IPS-18c (cell line): ENCODE measurements around the gene CASP2.
A peak's percentile ranks its signal among the peaks of the same experiment; 100 is the strongest.
"Not testable (repeated sequence)": the region's sequence is repeated elsewhere in the genome, so short reads cannot be mapped to it uniquely, and the experiment has no call there.

Source experiments
- H3K4me3 ChIP-seq: 2 replicates; pipeline ENCODE4 v1.7.0; 2013; ENCODE audit warnings: low read depth, mild to moderate bottlenecking, low read length, moderate library complexity; ENCODE audit not compliant: insufficient read depth
- H3K9me3 ChIP-seq: one replicate; pipeline ENCODE4 v1.6.1; 2013; ENCODE audit warnings: mild to moderate bottlenecking, low read length, moderate library complexity; ENCODE audit not compliant: control insufficient read depth, insufficient read depth

The CASP2 gene

DNA sequence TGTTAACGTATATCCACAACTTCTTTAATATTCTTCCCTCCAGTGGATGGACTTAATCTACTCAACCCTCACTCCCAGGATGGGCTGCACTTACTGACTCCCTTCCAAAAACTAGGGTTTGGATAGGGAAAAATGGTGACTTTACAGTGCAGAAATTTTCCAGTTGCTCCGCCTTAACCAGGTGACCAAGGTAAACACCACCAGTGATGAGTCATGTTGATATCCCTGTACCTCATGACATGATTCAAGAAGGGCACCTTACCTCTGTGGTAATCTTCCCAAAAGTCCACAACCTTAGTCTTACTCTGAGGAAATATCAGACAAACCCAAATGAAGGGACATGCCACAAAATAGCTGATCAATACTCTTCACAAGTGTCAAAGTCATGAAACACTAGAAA lies 28.4 kb upstream of the CASP2 start:
- H3K9me3 ChIP-seq = no peaks in the 10 kb centered on the region
- H3K4me3 ChIP-seq = no peak overlapping the region

DNA sequence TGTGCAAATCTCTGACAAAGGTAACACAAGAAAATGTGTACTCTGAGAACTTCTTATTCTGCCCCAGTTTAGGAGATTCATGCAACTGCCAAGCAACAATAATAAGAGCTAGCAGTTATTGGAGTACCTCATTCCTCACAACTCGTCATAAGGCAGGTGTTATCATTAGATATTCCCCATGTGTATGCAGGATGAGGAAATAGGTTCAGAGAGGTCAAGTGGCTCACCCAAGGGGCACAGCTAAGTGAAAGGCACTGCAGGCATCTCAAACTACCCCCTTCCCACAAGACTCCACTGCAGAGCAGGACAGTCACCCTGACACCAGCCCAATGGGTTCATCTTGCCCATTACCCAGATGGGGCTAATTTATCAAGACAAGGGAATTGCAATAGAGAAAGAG lies 26.2 kb upstream of the CASP2 start:
- Histone ChIP-seq H3K9me3 (no peaks in the 10 kb centered on the region), H3K4me3 (no peak overlapping the region)

DNA sequence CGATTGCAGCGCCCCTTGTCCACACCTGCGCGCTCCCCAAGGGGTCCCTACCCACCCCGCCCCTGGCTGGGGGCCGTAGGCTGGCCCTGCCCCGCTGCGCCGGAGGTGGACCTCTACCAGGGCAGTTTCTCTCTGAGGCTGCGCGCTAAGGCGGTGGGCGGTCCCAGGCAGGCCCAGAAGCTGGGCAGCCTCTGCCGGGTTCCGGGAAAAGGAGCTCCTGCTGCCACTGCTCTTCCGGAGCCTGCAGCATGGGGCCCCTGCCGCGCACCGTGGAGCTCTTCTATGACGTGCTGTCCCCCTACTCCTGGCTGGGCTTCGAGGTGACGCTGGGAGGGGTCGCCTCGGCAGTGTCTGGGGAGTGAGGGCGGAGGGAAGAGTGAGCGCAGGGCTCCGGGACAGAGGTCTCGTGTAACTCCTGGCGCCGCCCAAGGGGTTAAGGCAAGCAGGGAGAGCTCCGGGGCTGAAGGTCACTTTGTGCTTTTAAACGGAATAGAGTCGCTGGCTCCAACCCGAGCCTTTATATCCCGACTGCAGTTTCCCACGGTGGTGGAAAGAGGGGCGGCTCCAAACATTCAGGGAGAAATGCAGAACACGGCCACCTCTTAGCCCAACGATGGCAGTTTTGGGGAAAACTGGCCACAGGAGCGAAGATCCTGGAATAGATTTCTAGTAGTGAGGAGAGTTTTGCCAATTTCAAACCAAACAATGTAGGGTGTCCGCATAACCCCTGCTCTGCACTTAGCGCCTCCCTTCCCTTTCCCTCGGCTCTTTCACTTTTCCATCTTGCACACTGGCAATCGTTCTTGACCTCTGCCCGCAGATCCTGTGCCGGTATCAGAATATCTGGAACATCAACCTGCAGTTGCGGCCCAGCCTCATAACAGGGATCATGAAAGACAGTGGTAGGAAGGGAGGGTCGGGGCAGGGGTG lies 24.6 kb upstream of the CASP2 start, which contains the start of gene GSTK1:
TSS of gene GSTK1 (plus strand) at position 176 of the 930 bp plus-strand sequence. CDS start at position 249, 73 bp downstream.
- Histone ChIP-seq H3K4me3 (peak within 1 kb of the TSS; percentile 95), H3K9me3 (no peaks in the 10 kb centered on the region)

DNA sequence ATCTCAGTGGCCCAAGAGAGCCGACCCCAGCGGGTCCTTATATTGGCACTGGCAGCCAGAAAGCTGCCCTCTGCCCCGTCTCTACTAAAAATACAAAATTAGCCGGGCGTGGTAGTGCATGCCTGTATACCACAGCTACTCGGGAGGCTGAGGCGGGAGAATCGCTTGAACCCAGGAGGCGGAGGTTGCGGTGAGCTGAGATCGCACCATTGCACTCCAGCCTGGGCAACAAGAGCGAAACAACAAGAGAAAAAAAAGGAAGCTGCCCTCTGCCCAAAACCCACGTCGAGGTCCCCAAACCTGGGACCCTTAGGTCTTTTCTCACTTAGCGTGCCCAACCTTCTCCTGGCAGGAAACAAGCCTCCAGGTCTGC lies 24.0 kb upstream of the CASP2 start:
- H3K4me3 ChIP-seq = peak overlapping the region; percentile 95
- not testable (repeated sequence) for H3K9me3 ChIP-seq

DNA sequence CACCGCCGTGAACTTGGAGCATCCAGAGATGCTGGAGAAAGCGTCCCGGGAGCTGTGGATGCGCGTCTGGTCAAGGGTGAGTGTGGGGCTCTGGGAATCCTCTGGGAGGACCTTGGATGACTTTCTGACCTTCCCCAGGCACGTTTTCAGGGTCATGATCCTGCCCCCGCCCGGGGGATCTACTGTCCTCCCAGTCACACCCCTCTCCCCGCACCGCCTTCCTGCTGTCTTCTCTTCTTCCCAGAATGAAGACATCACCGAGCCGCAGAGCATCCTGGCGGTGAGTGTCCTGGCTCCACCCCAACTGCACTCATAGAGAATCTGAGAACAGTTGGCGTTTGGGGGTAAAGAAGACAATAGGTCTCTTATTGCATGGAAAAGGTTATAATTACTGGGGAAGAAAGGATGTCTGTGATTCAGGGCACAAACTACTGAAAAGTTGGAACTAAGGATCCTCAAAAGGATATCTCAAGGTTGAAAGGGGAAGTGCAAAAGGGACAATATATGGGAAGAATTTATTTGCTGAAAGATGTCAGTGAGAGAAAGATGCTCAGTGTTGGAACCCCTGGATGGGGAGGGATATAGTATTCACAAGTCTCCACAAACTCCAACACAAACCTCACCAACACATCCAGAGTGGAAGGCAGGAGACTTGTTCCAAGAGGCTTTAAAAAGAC lies 23.0 kb upstream of the CASP2 start:
- no peak overlapping the region for H3K4me3 ChIP-seq
- no peaks in the 10 kb centered on the region for H3K9me3 ChIP-seq

DNA sequence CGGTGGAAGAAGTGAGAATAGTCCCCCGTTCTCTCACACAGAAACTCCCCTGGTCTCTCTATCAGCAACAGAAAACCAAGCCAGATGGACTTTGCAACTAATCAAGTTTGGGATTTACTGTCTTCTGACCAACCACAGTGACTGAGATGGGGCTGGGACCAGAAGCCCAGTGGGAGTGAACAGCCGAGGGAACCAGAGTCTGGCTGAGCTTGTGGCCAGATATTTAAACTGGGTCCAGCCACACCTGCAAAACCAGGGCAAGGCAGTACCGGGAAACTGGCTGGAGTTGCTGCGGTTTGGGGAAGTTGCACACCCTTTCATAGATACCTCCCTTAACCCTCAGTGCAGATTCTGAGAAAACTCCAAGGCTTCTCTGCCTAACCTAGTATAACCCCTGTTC lies 18.9 kb upstream of the CASP2 start:
- no peak overlapping the region for H3K4me3 ChIP-seq
- H3K9me3 ChIP-seq = no peaks in the 10 kb centered on the region

DNA sequence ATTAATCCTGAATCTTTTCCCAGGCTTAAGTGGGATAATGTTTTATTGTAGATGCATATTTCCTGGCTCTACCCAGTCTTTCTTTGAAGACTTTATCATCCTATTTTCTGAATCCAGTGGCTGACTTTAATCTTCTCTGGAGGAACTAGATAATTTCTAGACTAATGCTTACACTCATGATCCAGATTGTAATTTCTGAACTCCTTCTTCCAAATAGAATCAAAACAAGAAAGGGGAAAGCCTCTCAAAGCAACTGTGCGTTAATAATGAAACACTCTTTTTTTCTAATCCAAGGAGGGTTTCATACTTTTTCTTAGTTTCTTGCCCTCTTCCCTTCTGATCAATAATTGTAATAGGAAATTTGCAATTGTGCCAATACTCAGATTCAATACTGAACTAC lies 16.9 kb upstream of the CASP2 start:
- no peaks in the 10 kb centered on the region for H3K9me3 ChIP-seq
- H3K4me3 ChIP-seq = no peak overlapping the region

DNA sequence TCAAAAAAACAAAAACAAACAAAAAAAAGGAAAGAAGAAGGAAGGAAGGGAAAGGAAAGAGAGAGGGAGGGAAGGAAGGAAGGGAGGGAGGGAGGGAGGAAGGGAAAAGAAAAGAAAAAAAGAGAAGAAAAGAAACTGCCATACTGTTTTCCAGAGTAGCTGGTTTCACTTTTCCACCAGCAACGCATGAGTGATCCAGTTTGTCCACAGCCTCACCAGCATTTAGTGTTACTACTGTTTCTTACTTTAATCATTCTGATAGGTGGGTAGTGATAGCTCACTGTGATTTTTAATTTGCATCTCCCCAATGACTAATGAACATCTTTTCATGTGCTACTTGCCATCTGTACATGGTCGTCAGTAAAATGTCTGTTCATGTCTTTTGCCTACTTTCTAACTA lies 15.3 kb upstream of the CASP2 start:
- no peaks in the 10 kb centered on the region for H3K9me3 ChIP-seq
- H3K4me3 ChIP-seq = no peak overlapping the region

DNA sequence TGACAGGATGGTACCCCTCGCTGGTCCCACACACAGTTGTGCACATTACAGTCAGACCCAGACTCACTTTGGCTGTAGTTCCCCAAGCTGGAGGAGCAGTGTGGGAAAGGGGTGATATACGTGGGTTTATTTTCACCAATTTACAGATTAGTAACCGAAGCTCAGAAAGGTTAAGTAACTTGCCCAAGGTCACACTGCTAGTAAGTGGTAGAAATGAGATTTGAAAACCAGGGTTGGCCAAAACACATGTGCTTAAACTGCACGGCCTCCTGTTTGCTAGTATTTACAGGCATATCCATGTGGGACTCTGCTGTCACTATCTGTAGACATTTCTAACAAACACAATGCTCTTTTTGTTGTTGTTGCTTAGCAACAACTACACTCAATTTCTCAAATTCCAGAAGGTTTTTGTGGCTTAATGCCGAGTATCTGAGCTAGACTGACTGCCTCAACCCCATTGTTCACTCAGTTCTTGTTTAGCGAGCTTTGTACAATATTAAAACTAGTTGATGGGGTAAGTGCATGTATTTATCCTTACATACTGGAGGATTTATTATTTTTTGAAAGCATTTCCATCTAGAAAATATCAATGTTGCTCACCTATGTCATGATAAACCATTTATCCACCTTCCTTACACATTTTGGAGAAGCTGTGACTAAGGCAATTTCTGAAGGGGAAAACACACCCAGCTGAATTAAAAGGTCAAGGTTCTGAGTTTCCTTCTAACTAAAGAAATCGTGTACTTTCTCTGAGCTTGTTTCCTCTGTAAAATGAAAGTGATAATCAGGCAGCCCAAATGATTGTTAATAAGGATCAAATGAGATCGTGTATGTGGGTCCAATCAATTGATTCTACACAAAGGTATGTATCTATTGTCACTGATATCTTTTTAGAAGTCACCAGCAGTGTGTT lies 8.7 kb upstream of the CASP2 start:
- Histone ChIP-seq H3K4me3 (no peak overlapping the region), H3K9me3 (no peaks in the 10 kb centered on the region)

DNA sequence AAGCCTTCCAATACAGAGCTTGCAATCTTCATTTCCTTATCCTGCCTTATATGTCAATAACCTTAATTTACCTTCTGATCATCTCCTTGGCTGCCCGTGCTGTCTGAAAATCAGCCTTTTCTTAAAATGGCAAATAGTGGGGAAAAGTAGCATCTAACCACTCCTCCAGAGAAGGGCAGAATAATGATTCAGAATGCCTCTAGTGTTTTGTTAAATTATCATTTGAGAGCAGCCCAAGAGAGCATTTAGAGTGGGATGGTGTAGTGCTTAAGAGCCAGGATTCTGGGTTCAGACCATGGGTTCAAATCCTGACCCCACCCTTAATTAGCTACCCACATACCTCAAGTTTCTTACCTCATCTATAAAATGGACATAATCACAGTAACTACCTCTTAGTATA lies 8.0 kb upstream of the CASP2 start:
- Histone ChIP-seq H3K4me3 (no peak overlapping the region), H3K9me3 (no peaks in the 10 kb centered on the region)

DNA sequence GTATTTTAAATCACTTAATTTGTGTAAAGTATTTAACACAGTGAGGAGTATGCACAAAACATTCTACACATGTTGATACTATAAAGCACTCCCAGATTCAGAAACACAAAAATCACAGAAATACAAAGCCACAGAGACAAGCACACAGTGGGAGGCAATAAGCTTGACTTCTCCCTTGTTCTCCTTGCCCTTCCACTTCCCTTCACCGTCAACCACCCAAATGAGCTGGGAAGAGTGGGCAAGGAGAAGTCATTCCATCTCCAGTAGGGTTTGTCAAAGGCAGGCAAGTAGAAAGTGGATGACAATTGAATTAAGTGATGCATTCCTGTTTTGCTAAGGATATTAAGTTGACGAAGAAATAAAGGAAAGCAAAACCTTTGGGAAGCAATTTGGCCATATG lies 7.6 kb upstream of the CASP2 start:
- H3K9me3 ChIP-seq = no peaks in the 10 kb centered on the region
- H3K4me3 ChIP-seq = no peak overlapping the region

DNA sequence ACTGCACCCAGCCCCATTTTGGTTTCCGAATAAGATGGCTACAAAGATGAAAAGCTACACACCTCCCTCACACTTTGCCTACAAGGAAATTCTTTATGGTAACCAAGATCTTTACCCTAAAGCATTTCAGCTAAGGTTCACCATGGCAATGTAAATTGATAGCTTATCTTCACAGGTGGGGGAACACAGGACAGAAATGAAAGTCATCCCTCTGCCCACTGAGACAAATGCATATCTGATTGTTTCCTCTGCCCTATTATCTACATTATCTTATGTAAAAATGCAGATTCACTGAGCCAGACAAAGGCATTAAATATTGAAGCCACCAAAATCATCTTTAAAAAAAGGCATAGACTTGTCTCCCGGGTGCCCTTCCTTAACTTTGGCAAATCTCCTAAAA lies 6.6 kb upstream of the CASP2 start:
- no peak overlapping the region for H3K4me3 ChIP-seq
- H3K9me3 ChIP-seq = no peaks in the 10 kb centered on the region

DNA sequence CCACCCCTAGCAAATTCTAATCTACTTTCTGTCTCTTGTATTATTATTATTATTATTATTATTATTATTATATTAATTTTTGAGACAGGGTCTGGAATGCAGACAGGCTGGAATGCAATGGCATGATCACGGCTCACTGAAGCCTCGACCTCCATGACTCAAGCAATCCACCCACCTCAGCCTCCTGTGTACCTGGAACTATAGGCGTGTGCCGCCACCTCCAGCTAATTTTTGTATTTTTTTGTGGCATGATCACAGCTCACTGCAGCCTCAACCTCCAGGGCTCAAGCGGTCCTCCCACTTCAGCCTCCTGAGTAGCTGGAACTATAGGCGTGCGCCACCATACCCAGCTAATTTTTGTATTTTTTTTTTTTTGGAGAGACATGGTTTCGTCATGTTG lies 6.0 kb upstream of the CASP2 start:
- H3K4me3 ChIP-seq = no peak overlapping the region
- H3K9me3 ChIP-seq = no peaks in the 10 kb centered on the region

DNA sequence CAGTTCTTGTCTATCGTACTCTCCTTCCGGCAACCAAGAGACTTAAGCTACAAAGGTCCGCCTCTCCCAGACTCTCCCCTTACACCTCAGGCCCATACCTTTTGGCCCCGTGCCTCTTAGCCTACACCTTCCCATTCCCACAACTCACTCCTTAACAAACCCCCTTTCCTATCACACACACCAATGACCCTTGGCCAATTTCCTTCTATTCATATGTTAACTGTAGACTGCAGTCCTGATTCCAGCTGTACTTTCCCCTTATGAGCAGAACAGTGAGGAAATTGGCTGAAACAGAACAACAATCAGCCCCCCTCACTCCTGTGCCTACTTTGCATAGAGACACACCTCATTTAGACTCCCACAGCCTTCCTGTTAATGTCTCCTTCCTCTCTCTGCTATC lies 4.8 kb upstream of the CASP2 start:
- Histone ChIP-seq H3K9me3 (peaks cover 4% of the 10 kb centered on the region), H3K4me3 (peak overlapping the region; percentile 16; the same call in 1 of the 2 replicates)

DNA sequence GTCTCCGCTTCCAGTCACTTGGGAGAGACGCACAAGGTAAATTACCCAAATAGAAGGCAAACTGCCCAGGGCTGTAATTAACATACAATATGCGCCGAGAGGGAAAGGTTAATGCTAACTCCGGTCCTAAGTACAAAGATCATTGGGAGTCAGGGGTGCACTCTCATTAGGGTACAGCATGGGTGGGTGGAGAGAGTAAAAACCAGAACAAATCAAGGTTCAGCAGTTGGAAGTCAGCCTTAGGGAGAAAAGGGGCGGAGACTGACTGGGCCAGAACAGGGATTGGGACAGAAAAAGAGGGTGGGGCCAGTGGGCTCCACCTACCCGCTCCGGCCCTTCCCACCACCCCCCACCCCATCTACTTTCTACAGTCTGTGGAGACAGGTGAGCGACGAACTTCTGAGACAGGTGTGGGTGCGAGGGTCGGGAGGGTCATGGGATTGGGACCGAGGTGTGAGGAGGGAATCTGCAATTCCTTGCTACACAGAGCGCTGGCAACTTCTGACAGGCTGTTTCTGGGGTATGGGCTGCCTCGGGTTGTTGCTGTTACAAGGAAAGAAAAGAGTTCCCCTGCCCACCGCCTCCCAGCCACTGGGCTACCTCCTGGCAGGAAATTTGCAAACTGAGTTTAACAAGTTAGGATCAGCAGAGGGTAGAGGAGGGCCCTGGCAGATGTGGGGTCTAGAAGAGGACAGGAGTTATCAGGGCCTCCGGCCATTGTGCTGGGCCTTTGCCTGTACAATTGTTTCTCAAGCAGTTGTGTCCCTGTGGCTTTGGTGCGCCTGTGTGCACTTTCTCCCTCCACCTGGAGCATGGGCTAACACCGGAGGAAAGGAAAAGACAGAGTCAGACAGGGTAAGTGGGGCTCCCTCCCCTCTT lies 3.3 kb upstream of the CASP2 start, which contains the start of gene TMEM139:
TSS of gene TMEM139 (plus strand) at position 368 of the 879 bp plus-strand sequence. CDS start 1,000 bp downstream, outside the sequence.
- H3K9me3 ChIP-seq = peaks cover 6% of the 10 kb centered on the region
- H3K4me3 ChIP-seq = peak within 1 kb of the TSS; percentile 43

DNA sequence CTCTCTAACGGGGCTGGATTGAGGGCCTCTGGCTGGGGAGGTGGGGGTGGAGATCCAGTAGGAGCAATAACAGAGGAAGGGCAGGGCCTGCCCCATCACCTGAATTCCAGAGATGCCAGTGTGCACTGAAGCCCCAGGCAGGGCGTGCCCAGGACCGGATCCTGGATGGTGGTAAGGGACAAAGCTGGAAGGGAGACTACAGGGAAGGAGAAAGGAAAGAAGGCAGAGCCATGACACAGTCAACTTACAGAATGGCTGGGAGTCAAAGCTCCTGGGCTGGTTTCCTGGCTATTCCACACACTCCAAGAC lies 2.7 kb upstream of the CASP2 start:
- Histone ChIP-seq H3K9me3 (peaks cover 6% of the 10 kb centered on the region), H3K4me3 (peak overlapping the region; percentile 43; the same call in 1 of the 2 replicates)
